Breast epithelium (tissue), 3 donors: ENCODE measurements around the gene CYP2B6.

Source experiments
- CTCF ChIP-seq, 3 donors: fragments of 450-650 bp; IDR thresholded peaks; one replicate each; pipeline ENCODE4 v1.5.1; 2016 to 2017; ENCODE audit warnings: antibody characterized with exemption in 3 of 3, mild to moderate bottlenecking in 3 of 3, moderate library complexity in 3 of 3
- POLR2A ChIP-seq: fragments of 450-650 bp; IDR thresholded peaks from one replicate; pipeline ENCODE4 v1.6.1; 2016; ENCODE audit warnings: antibody characterized with exemption, mild to moderate bottlenecking, moderate library complexity

GRCh38 chr19:40959338-40959737, 31.7 kb upstream of the CYP2B6 start:
- TF ChIP-seq CTCF (IDR thresholded peaks at IDR 0.05), result no peak
- no peak for TF ChIP-seq POLR2A
